HL-60/S4 treated with retinoic acid at 250 ng/mL for 4 days and 3 days (cell line): ENCODE results near the gene FOXN3.
"Not testable (repeated sequence)": the region's sequence is repeated elsewhere in the genome, so short reads cannot be mapped to it uniquely, and the experiment has no call there.

Experiments used
- in situ Hi-C: fragments of 300-500 bp; cut with MboI; formaldehyde crosslinking; loops from 2 replicates; pipeline ENCODE4 v1.7.0; 2022; ENCODE audit warnings: low sequenced_read_pairs

FOXN3 gene

GRCh38 chr14:89112720-89113119 is 304.3 kb downstream of the FOXN3 start:
- in situ Hi-C loops = no loop called here

- in situ Hi-C loops = not testable (repeated sequence)
Measured at GRCh38 chr14:89111766-89112543, 305.1 kb downstream of the FOXN3 start.

GRCh38 chr14:89111232-89111631 is 305.8 kb downstream of the FOXN3 start:
- in situ Hi-C loops = not testable (repeated sequence)

- in situ Hi-C loops = no loop called here
Measured at GRCh38 chr14:89110110-89110509, 306.9 kb downstream of the FOXN3 start.

- in situ Hi-C loops = no loop called here
Measured at GRCh38 chr14:89108608-89109007, 308.4 kb downstream of the FOXN3 start.

GRCh38 chr14:89107626-89108025 is 309.4 kb downstream of the FOXN3 start:
- in situ Hi-C loops = no loop called here
